Hepatocyte (in vitro differentiated cells): ENCODE results near the gene FMN1. TPM values are rescaled to one million over a fixed set of nuclear protein-coding genes. Genes with fewer than 3 reads are reported as not detected.

ENCODE experiments used
- DNase-seq: peaks from one replicate; pipeline ENCODE4 v3.0.0-alpha.2; 2016; ENCODE audit warnings: low spot score
- H2AFZ ChIP-seq: fragments of 200-600 bp; sonication (generic); 2 replicates; pipeline ENCODE4 v1.6.0; 2016; ENCODE audit warnings: antibody characterized with exemption, mild to moderate bottlenecking
- H3K27ac ChIP-seq: fragments of 200-600 bp; sonication (generic); 2 replicates; pipeline ENCODE4 v1.5.1; 2016; ENCODE audit warnings: mild to moderate bottlenecking
- H3K27me3 ChIP-seq: fragments of 200-600 bp; sonication (generic); 2 replicates; pipeline ENCODE4 v1.6.1; 2016
- H3K36me3 ChIP-seq: fragments of 200-600 bp; sonication (generic); replicated peaks from 2 replicates; pipeline ENCODE4 v1.5.1; 2016; ENCODE audit warnings: low read depth; ENCODE audit not compliant: insufficient read depth
- H3K4me1 ChIP-seq: fragments of 200-600 bp; sonication (generic); 2 replicates; pipeline ENCODE4 v1.5.1; 2016; ENCODE audit warnings: mild to moderate bottlenecking, moderate library complexity; ENCODE audit not compliant: insufficient read depth
- H3K4me2 ChIP-seq: fragments of 200-600 bp; sonication (generic); 2 replicates; pipeline ENCODE4 v1.6.0; 2016
- H3K4me3 ChIP-seq: fragments of 200-600 bp; sonication (generic); 2 replicates; pipeline ENCODE4 v1.5.1; 2016; ENCODE audit warnings: mild to moderate bottlenecking
- H3K79me2 ChIP-seq: fragments of 200-600 bp; sonication (generic); 2 replicates; pipeline ENCODE4 v1.6.0; 2017; ENCODE audit warnings: mild to moderate bottlenecking
- H3K9me2 ChIP-seq: fragments of 200-600 bp; sonication (generic); replicated peaks from 2 replicates; pipeline ENCODE4 v1.6.0; 2017; ENCODE audit warnings: mild to moderate bottlenecking; ENCODE audit not compliant: insufficient read depth
- H3K9me3 ChIP-seq: fragments of 200-600 bp; sonication (generic); 2 replicates; pipeline ENCODE4 v1.5.1; 2016; ENCODE audit warnings: low read depth, mild to moderate bottlenecking
- H4K20me1 ChIP-seq: fragments of 200-600 bp; sonication (generic); 2 replicates; pipeline ENCODE4 v1.6.0; 2016; ENCODE audit warnings: mild to moderate bottlenecking; ENCODE audit not compliant: insufficient read depth, poor library complexity, severe bottlenecking
- EZH2 ChIP-seq: fragments of 200-600 bp; sonication (generic); IDR thresholded peaks from 2 replicates; pipeline ENCODE4 v1.6.1; 2016; ENCODE audit warnings: antibody characterized with exemption, mild to moderate bottlenecking, borderline replicate concordance
- EZH2phosphoT487 ChIP-seq: fragments of 200-600 bp; sonication (generic); IDR thresholded peaks from one replicate; pipeline ENCODE4 v1.6.1; 2018; ENCODE audit warnings: antibody characterized with exemption, mild to moderate bottlenecking, low read depth, moderate library complexity; ENCODE audit not compliant: unreplicated experiment, severe bottlenecking
- WGBS: methylation state at CpG from one replicate; pipeline ENCODE4 v1.1.6; 2016; ENCODE audit warnings: low lambda C conversion rate; ENCODE audit errors: missing lambda C conversion rate; 5-methylcytosine and 5-hydroxymethylcytosine counted together
- polyA plus RNA-seq: library from polyadenylated mRNA; unstranded; fragments of >200 nt; fragmentation: Nextera tagmentation; extraction: Ambion mirVana; gene quantifications from 2 replicates; pipeline ENCODE4 v1.2.1, GENCODE V29; 2016
- total RNA-seq: library from RNA; depleted of rRNA; stranded (reverse); fragments of >200 nt; gene quantifications from 2 replicates; pipeline ENCODE4 v1.2.3, GENCODE V29; 2014
- TF ChIP-seq, protein P1 (sequence below): fragments of 200-600 bp; sonication (generic); IDR thresholded peaks from 2 replicates; pipeline ENCODE4 v1.5.1; 2016; ENCODE audit warnings: antibody characterized with exemption, mild to moderate bottlenecking; ENCODE audit not compliant: poor library complexity

Gene FMN1
- total and polyA plus RNA-seq, 2 experiments from 2014 or later = 0.07 to 0.70 TPM

DNA sequence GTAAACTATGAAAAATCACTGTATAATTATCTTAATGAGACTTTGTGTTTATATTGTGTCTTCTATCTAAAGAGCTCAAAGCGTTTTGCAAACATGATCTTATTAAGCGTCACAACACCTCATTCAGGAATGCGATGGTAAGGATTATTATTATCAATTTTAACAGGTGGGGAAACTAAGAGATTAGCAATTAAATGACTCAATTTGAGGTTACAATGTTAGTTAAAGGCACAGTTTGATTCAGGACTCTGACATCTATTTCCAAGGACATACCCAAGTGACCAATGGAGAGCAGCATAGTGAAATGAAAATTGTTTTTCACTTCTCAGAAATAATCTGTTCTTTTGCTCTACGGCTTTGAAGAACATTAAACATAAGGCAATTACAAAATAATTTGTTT lies 74.6 kb downstream of the FMN1 start:
- WGBS = 56% methylated on average over 4 of the region's 4 CpGs
- no peaks in the 10 kb centered on the region for H3K9me2 ChIP-seq
- no peaks in the 10 kb centered on the region for H3K4me1 ChIP-seq
- no peaks in the 10 kb centered on the region for H3K9me3 ChIP-seq
- no peaks in the 10 kb centered on the region for H3K79me2 ChIP-seq
- no peak overlapping the region for H2AFZ ChIP-seq
- TF ChIP-seq EZH2 = no peak
- TF ChIP-seq, protein P1, sequence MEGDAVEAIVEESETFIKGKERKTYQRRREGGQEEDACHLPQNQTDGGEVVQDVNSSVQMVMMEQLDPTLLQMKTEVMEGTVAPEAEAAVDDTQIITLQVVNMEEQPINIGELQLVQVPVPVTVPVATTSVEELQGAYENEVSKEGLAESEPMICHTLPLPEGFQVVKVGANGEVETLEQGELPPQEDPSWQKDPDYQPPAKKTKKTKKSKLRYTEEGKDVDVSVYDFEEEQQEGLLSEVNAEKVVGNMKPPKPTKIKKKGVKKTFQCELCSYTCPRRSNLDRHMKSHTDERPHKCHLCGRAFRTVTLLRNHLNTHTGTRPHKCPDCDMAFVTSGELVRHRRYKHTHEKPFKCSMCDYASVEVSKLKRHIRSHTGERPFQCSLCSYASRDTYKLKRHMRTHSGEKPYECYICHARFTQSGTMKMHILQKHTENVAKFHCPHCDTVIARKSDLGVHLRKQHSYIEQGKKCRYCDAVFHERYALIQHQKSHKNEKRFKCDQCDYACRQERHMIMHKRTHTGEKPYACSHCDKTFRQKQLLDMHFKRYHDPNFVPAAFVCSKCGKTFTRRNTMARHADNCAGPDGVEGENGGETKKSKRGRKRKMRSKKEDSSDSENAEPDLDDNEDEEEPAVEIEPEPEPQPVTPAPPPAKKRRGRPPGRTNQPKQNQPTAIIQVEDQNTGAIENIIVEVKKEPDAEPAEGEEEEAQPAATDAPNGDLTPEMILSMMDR = no peak
- no peak overlapping the region for H3K27ac ChIP-seq
- no peak overlapping the region for H3K4me2 ChIP-seq
- no peaks in the 10 kb centered on the region for H4K20me1 ChIP-seq
- no peak for DNase-seq
- H3K27me3 ChIP-seq = peaks cover 48% of the 10 kb centered on the region
- no peak overlapping the region for H3K4me3 ChIP-seq
- no peaks in the 10 kb centered on the region for H3K36me3 ChIP-seq

DNA sequence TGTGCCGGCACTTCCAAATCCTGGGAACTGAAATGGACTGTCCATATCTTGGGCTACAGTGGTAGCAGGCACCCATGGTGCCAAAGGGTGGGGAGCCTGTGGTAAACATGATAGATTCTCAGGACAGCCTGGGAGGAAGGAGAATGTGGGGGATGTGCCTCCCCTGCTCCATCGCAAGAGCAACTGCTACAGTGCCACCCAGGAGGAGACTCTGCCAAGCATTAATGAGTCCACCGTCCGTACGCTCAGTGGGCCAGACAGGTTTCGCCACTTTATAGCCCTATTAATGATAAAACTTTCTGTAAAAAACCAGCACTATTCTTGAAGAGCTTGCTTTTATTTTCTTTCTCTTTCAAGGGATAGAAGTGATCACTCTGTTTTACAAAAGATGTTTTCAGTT lies 75.2 kb downstream of the FMN1 start:
- no peaks in the 10 kb centered on the region for H3K9me3 ChIP-seq
- TF ChIP-seq, protein P1 = no peak
- TF ChIP-seq EZH2phosphoT487 (no peak), EZH2 (no peak)
- no peak overlapping the region for H3K4me2 ChIP-seq
- H3K27me3 ChIP-seq = peaks cover 42% of the 10 kb centered on the region
- H3K36me3 ChIP-seq = no peaks in the 10 kb centered on the region
- no peaks in the 10 kb centered on the region for H3K9me2 ChIP-seq
- WGBS = 51% methylated on average over 6 of the region's 6 CpGs
- no peak overlapping the region for H3K4me3 ChIP-seq
- H2AFZ ChIP-seq = no peak overlapping the region
- no peak for DNase-seq
- no peak overlapping the region for H3K27ac ChIP-seq
- no peaks in the 10 kb centered on the region for H3K4me1 ChIP-seq
- no peaks in the 10 kb centered on the region for H3K79me2 ChIP-seq
- H4K20me1 ChIP-seq = no peaks in the 10 kb centered on the region

- Histone ChIP-seq H3K27ac (no peak overlapping the region), H2AFZ (no peak overlapping the region), H3K9me3 (no peaks in the 10 kb centered on the region), H3K36me3 (no peaks in the 10 kb centered on the region), H3K9me2 (no peaks in the 10 kb centered on the region), H4K20me1 (no peaks in the 10 kb centered on the region), H3K4me1 (no peaks in the 10 kb centered on the region), H3K79me2 (no peaks in the 10 kb centered on the region), H3K4me3 (no peak overlapping the region), H3K27me3 (peaks cover 34% of the 10 kb centered on the region), H3K4me2 (no peak overlapping the region)
- no peak for DNase-seq
- TF ChIP-seq EZH2phosphoT487 (no peak), EZH2 (no peak)
- TF ChIP-seq, protein P1 = no peak
- WGBS = 81% methylated on average over 8 of the region's 8 CpGs
These were observed 78.3 kb downstream of the FMN1 start for GRCh38 chr15:33116198-33116597.
